Measurements from ENCODE around the gene WNT1. TPM values are rescaled to one million over a fixed set of nuclear protein-coding genes. Genes with fewer than 3 reads are reported as not detected.

The WNT1 gene
- total and polyA plus RNA-seq, 7 experiments from 2014 or later: 0.24 to 1.5 (median 0.43) TPM; not detected in 2

DNA sequence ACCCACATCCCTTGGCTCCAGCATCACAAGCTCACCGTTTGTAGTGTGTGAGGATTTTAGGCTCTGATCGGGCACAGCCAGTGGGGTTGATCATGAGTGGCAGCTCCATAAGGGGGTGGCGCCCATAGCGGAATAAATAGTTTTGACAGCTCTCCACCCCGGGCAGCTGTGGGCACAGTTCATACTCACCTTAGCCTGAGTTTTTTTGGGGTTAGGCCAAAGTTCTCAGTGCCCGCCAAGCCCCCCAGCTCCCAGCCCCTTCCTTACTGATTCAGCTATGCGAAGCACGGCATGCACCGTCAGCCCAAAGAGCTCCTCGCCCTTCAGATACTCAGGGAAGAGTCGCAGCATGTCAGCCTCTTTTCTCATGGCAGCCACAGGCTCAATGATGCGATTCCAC is 46.4 kb downstream of the WNT1 start:
- Histone ChIP-seq H3K4me3 (ENCODE audit: low read length) (no peak overlapping the region), H3K27ac (ENCODE audit: low read depth, low read length) (no peak overlapping the region), H3K36me3 (ENCODE audit: control insufficient read depth in 2 of 3, insufficient read depth in 3 of 3, low read length in 3 of 3) (peaks cover 8 to 81% (median 20%) of the 10 kb centered on the region in 3 experiments), H3K27me3 (ENCODE audit: control insufficient read depth in 2 of 2, insufficient read depth in 2 of 2, low read length in 2 of 2) (no peaks in the 10 kb centered on the region), H3K4me1 (ENCODE audit: control insufficient read depth in 2 of 2, insufficient read depth in 2 of 2, low read length in 2 of 2) (peaks cover 1 to 4% of the 10 kb centered on the region in 2 donors), H3K9me3 (ENCODE audit: control insufficient read depth in 2 of 3, low read length in 3 of 3) (no peaks in the 10 kb centered on the region)
- H3K4me1 Mint-ChIP-seq: peaks cover 5 to 15% (median 6%) of the 10 kb centered on the region in 7 donors
- no peak for DNase-seq
- ChIA-PET CTCF (interaction anchor here (1.6 to 1.7 kb wide), 2 partner anchors 19 to 30 kb away, joined by 4 to 6 read pairs; no protein-coding TSS in a partner anchor), POLR2A (no interaction called here)
- H3K4me3 Mint-ChIP-seq: no peak overlapping the region
- H3K27ac Mint-ChIP-seq: peak overlapping the region in 2 of 9 donors; percentile 71 to 74
- peaks cover 6 to 43% (median 17%) of the 10 kb centered on the region in 5 donors for H3K36me3 Mint-ChIP-seq
- intact Hi-C loops (cut with micrococcal nuclease): no loop called here
- no peaks in the 10 kb centered on the region for H3K9me3 Mint-ChIP-seq
- ATAC-seq: no peak
- H3K27me3 Mint-ChIP-seq: no peaks in the 10 kb centered on the region

DNA sequence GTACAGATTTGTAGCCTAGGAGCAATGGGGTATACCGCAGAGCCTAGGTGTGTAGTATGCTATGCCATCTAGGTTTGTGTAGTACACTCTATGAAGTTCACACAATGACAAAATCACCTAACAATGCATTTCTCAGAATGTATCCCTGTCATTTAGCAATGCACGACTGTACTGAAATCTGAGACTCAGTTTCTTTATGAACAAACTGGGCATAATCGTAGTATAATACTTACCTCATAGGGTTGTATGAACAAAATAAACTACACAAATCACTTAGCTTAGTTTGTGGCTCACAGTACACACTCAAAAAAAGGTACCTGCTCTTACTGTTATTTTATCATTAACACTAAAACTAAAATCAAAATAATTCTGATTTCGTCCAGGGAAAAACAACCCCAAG is 47.3 kb downstream of the WNT1 start:
- Histone ChIP-seq H3K36me3 (ENCODE audit: control insufficient read depth in 2 of 3, insufficient read depth in 3 of 3, low read length in 3 of 3) (peaks cover 8 to 85% (median 20%) of the 10 kb centered on the region in 3 experiments), H3K9me3 (ENCODE audit: control insufficient read depth in 2 of 3, low read length in 3 of 3) (no peaks in the 10 kb centered on the region), H3K4me1 (ENCODE audit: control insufficient read depth in 2 of 2, insufficient read depth in 2 of 2, low read length in 2 of 2) (no peaks in the 10 kb centered on the region), H3K27ac (ENCODE audit: low read depth, low read length) (no peak overlapping the region), H3K4me3 (ENCODE audit: low read length) (no peak overlapping the region), H3K27me3 (ENCODE audit: control insufficient read depth in 2 of 2, insufficient read depth in 2 of 2, low read length in 2 of 2) (no peaks in the 10 kb centered on the region)
- Mint-ChIP-seq H3K9me3 (no peaks in the 10 kb centered on the region), H3K4me1 (peaks cover 0 to 12% (median 1%) of the 10 kb centered on the region in 7 donors), H3K27me3 (no peaks in the 10 kb centered on the region), H3K36me3 (peaks cover 6 to 43% (median 17%) of the 10 kb centered on the region in 5 donors), H3K4me3 (no peak overlapping the region), H3K27ac (peak overlapping the region in 2 of 9 donors; percentile 27 to 36)
- POLR2A ChIA-PET: no interaction called here
- ATAC-seq: no peak
- DNase-seq: no peak
- intact Hi-C loops (cut with micrococcal nuclease): no loop called here
- CTCF ChIA-PET: interaction anchor here (1.6 kb wide), 1 partner anchor 31 kb away, joined by 6 read pairs; no protein-coding TSS in a partner anchor

DNA sequence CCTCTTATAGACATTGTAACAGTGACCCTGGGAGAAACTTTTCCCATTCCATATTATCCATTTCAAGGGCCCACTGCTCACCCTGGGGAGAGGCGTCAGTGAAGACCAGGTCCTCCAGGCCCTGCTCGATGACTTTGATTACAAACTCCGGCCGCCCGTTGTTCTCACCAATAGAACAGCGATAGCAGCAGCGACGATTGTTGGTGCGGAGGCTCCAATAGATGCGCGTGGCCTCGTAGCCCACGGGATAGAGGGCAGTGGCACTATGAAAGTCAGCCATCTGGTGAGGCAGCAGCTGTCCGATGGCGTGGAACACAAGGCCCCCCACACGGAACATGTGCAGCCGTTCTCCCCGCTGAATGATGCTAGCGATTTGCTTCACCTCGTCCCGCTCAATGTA is 48.0 kb downstream of the WNT1 start:
- H3K27me3 ChIP-seq (ENCODE audit: control insufficient read depth in 2 of 2, insufficient read depth in 2 of 2, low read length in 2 of 2): no peaks in the 10 kb centered on the region
- peak overlapping the region in 2 of 9 donors; percentile 8 to 17 for H3K27ac Mint-ChIP-seq
- no peak overlapping the region for H3K4me3 ChIP-seq (ENCODE audit: low read length)
- H3K27me3 Mint-ChIP-seq: no peaks in the 10 kb centered on the region
- H3K9me3 ChIP-seq (ENCODE audit: control insufficient read depth in 2 of 3, low read length in 3 of 3): no peaks in the 10 kb centered on the region
- intact Hi-C loops (cut with micrococcal nuclease): no loop called here
- ATAC-seq (no peak), DNase-seq (no peak)
- no peaks in the 10 kb centered on the region for H3K9me3 Mint-ChIP-seq
- peaks cover 0 to 12% (median 1%) of the 10 kb centered on the region in 7 donors for H3K4me1 Mint-ChIP-seq
- ChIA-PET CTCF (interaction anchor here (0.5 kb wide), 1 partner anchor 72 kb away, joined by 4 read pairs; no protein-coding TSS in a partner anchor), POLR2A (no interaction called here)
- H3K36me3 ChIP-seq (ENCODE audit: control insufficient read depth in 2 of 3, insufficient read depth in 3 of 3, low read length in 3 of 3): peaks cover 8 to 82% (median 20%) of the 10 kb centered on the region in 3 experiments
- no peak overlapping the region for H3K27ac ChIP-seq (ENCODE audit: low read depth, low read length)
- H3K4me3 Mint-ChIP-seq: no peak overlapping the region
- no peaks in the 10 kb centered on the region for H3K4me1 ChIP-seq (ENCODE audit: control insufficient read depth in 2 of 2, insufficient read depth in 2 of 2, low read length in 2 of 2)
- peaks cover 6 to 43% (median 17%) of the 10 kb centered on the region in 5 donors for H3K36me3 Mint-ChIP-seq

DNA sequence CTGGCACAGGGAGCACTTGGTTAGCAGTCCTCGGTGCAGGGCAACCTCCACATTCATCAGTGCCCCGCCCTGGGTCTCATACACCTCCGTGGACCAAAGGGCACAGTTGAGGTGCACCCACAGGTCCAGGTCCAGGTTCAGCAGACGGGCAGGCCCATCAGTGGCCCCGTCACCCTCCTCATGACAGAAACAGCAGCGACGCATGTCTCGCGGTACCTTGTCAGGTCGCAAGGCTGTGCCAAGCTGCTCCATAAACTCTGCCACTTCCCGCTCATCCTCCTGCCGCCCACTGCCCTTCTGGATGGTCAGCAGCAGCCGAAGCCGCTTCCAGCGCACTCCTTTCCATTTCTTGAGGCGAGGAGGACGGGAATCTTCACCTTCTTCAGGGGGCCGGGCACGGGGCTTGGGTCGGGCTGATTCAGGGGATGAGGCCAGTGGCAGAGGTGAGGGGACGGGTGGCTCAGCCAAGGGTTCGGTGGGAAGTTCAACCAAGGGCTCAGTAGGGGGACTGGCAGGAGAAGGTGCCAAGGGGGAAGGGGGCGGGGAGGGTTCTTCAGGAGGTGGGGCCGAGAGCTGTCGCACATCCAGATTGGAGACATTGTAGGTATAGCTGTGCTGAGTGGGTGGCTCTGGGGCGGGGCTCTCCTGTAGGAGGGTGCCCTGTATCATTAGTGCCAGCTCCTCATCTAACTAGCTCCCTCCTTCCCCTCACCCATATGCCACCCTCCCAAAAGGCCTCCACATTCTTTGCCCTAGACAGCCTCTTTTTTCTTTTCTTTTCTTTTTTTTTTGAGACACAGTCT is 48.8 kb downstream of the WNT1 start:
- H3K9me3 Mint-ChIP-seq: no peaks in the 10 kb centered on the region
- H3K27ac Mint-ChIP-seq: no peak overlapping the region
- no peak for DNase-seq
- intact Hi-C loops (cut with micrococcal nuclease): no loop called here
- Histone ChIP-seq H3K27ac (ENCODE audit: low read depth, low read length) (no peak overlapping the region), H3K9me3 (ENCODE audit: control insufficient read depth in 2 of 3, low read length in 3 of 3) (no peaks in the 10 kb centered on the region), H3K27me3 (ENCODE audit: control insufficient read depth in 2 of 2, insufficient read depth in 2 of 2, low read length in 2 of 2) (no peaks in the 10 kb centered on the region), H3K4me1 (ENCODE audit: control insufficient read depth in 2 of 2, insufficient read depth in 2 of 2, low read length in 2 of 2) (no peaks in the 10 kb centered on the region), H3K4me3 (ENCODE audit: low read length) (no peak overlapping the region), H3K36me3 (ENCODE audit: control insufficient read depth in 2 of 3, insufficient read depth in 3 of 3, low read length in 3 of 3) (peaks cover 8 to 82% (median 20%) of the 10 kb centered on the region in 3 experiments)
- no peak for ATAC-seq
- no peaks in the 10 kb centered on the region for H3K27me3 Mint-ChIP-seq
- H3K4me3 Mint-ChIP-seq: no peak overlapping the region
- ChIA-PET CTCF (interaction anchor here (1.0 kb wide), 1 partner anchor 18 kb away, joined by 3 read pairs; no protein-coding TSS in a partner anchor), POLR2A (no interaction called here)
- peaks cover 0 to 12% (median 0%) of the 10 kb centered on the region in 7 donors for H3K4me1 Mint-ChIP-seq
- H3K36me3 Mint-ChIP-seq: peaks cover 6 to 40% (median 14%) of the 10 kb centered on the region in 5 donors

DNA sequence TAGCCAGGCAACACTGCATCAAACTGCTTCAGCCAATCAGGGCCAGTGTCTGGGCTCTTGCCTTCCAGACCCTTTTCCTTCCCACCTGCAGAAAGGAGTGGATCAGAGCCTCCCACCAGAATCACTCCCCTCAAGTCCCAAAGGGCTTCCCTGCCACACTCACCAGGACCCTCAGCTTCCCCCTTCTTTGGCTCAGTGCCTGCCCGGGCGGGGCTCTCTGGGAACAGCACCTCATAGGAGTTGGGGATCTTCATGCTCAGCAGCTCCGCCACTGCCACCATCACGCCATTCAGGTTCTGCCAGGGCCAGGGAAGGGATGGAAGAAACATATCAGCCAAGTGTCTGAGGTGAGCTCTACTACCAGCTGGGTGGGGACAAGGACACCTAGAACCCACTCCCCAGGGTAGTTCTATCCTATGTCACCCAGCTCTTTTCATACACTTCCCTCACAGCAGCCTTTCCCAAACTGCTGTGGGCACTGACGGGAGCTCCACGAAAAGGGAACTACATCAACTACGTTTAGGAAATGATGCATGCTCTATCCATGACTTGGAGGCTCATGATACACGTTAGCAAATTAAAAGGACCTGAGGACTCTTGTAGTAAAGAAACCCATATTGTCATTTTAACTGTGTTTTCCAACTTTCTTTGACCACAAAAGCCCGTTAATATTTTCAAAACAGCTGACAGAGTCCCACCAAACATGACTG is 49.9 kb downstream of the WNT1 start:
- Histone ChIP-seq H3K27ac (ENCODE audit: low read depth, low read length) (no peak overlapping the region), H3K36me3 (ENCODE audit: control insufficient read depth in 2 of 3, insufficient read depth in 3 of 3, low read length in 3 of 3) (peaks cover 16 to 82% (median 20%) of the 10 kb centered on the region in 3 experiments), H3K9me3 (ENCODE audit: control insufficient read depth in 2 of 3, low read length in 3 of 3) (no peaks in the 10 kb centered on the region), H3K4me1 (ENCODE audit: control insufficient read depth in 2 of 2, insufficient read depth in 2 of 2, low read length in 2 of 2) (no peaks in the 10 kb centered on the region), H3K27me3 (ENCODE audit: control insufficient read depth in 2 of 2, insufficient read depth in 2 of 2, low read length in 2 of 2) (no peaks in the 10 kb centered on the region), H3K4me3 (ENCODE audit: low read length) (no peak overlapping the region)
- intact Hi-C loops (cut with micrococcal nuclease): no loop called here
- POLR2A ChIA-PET: interaction anchor here (0.6 to 0.8 kb wide), 2 partner anchors 9 to 213 kb away, joined by 3 to 4 read pairs; no protein-coding TSS in a partner anchor
- DNase-seq (no peak), ATAC-seq (peak; percentile 37)
- Mint-ChIP-seq H3K4me1 (peaks cover 0 to 7% (median 0%) of the 10 kb centered on the region in 7 donors), H3K9me3 (no peaks in the 10 kb centered on the region), H3K36me3 (peaks cover 6 to 36% (median 11%) of the 10 kb centered on the region in 5 donors), H3K4me3 (no peak overlapping the region), H3K27me3 (no peaks in the 10 kb centered on the region), H3K27ac (peak overlapping the region in 3 of 9 donors; percentile 14 to 46 (median 43))
- CTCF ChIA-PET: interaction anchor here (1.0 kb wide), 2 partner anchors 9 to 16 kb away, joined by 3 read pairs; no protein-coding TSS in a partner anchor

DNA sequence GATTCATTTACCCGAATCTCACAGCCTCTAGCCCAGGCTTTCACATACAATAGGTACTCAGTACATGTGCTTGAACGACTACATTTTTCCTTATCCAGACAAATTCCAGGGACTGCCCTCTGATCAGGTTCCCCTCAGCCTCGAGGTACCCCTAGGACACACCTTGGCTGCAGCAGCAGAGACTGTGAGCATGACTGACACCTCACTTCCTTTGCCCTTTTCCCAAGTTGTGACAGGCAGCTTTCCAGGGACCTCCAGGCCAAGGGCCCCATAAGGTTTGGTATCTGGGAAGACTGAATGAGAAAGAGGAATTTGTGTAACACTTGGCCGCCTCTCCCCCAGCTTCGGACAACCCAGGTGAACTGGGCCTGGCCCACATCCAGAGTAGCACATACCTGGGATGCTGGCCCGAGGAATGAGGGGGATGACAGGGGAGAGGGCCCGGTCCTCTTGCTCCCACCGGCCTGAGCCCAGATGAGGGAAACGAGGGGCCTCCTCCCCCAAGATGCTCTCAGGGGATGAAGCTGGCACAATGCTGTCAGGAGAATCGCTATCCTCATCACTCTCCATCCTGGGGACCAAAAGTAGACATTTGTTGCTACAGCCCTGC is 50.6 kb downstream of the WNT1 start:
- Histone ChIP-seq H3K4me1 (ENCODE audit: control insufficient read depth in 2 of 2, insufficient read depth in 2 of 2, low read length in 2 of 2) (no peaks in the 10 kb centered on the region), H3K27me3 (ENCODE audit: control insufficient read depth in 2 of 2, insufficient read depth in 2 of 2, low read length in 2 of 2) (no peaks in the 10 kb centered on the region), H3K27ac (ENCODE audit: low read depth, low read length) (no peak overlapping the region), H3K36me3 (ENCODE audit: control insufficient read depth in 2 of 3, insufficient read depth in 3 of 3, low read length in 3 of 3) (peaks cover 16 to 83% (median 20%) of the 10 kb centered on the region in 3 experiments), H3K9me3 (ENCODE audit: control insufficient read depth in 2 of 3, low read length in 3 of 3) (no peaks in the 10 kb centered on the region), H3K4me3 (ENCODE audit: low read length) (no peak overlapping the region)
- Mint-ChIP-seq H3K4me3 (no peak overlapping the region), H3K27ac (no peak overlapping the region), H3K36me3 (peaks cover 3 to 31% (median 11%) of the 10 kb centered on the region in 5 donors), H3K27me3 (no peaks in the 10 kb centered on the region), H3K9me3 (no peaks in the 10 kb centered on the region), H3K4me1 (peaks cover 0 to 8% (median 0%) of the 10 kb centered on the region in 7 donors)
- CTCF ChIA-PET: interaction anchor here (0.6 to 1.0 kb wide), 2 partner anchors 9 to 37 kb away, joined by 3 read pairs; no protein-coding TSS in a partner anchor
- no peak for ATAC-seq
- no peak for DNase-seq
- POLR2A ChIA-PET: interaction anchor here (0.8 to 0.9 kb wide), 2 partner anchors 8 to 80 kb away, joined by 3 to 4 read pairs; no protein-coding TSS in a partner anchor
- intact Hi-C loops (cut with micrococcal nuclease): no loop called here
